22Rv1 (cell line): ENCODE data around the gene DNAJC16.

Experiments
- H3K27ac ChIP-seq: fragments of 450-650 bp; 2 replicates; pipeline ENCODE4 v1.5.1; 2017
- ZFX ChIP-seq: fragments of 450-650 bp; IDR thresholded peaks from 2 replicates; pipeline ENCODE4 v1.6.1; 2017; ENCODE audit warnings: antibody characterized with exemption, borderline replicate concordance
- TF ChIP-seq, protein P1 (sequence below): fragments of 450-650 bp; IDR thresholded peaks from 2 replicates; pipeline ENCODE4 v1.5.1; 2017; ENCODE audit warnings: mild to moderate bottlenecking

Gene DNAJC16

DNA sequence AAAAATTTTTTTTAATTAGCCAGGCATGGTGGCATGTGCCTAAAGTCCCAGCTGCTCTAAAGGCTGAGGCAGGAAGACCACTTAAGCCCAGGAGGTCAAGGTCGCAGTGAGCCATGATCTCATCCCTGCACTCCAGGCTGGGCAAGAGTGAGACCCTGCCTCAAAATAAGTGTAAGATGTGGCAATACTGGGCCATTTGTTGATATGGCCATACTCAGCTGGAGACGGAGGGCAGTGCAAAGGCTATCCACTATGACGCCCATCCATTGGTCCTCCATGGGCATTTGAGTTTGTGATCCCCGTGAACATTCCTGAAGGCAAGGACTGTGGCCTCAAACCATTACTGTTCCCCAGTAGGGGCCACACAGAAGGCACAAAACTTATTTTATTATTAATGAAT lies 4.1 kb upstream of the DNAJC16 start:
- H3K27ac ChIP-seq = no peak overlapping the region
- TF ChIP-seq, protein P1, sequence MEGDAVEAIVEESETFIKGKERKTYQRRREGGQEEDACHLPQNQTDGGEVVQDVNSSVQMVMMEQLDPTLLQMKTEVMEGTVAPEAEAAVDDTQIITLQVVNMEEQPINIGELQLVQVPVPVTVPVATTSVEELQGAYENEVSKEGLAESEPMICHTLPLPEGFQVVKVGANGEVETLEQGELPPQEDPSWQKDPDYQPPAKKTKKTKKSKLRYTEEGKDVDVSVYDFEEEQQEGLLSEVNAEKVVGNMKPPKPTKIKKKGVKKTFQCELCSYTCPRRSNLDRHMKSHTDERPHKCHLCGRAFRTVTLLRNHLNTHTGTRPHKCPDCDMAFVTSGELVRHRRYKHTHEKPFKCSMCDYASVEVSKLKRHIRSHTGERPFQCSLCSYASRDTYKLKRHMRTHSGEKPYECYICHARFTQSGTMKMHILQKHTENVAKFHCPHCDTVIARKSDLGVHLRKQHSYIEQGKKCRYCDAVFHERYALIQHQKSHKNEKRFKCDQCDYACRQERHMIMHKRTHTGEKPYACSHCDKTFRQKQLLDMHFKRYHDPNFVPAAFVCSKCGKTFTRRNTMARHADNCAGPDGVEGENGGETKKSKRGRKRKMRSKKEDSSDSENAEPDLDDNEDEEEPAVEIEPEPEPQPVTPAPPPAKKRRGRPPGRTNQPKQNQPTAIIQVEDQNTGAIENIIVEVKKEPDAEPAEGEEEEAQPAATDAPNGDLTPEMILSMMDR = no peak
- TF ChIP-seq ZFX = no peak

DNA sequence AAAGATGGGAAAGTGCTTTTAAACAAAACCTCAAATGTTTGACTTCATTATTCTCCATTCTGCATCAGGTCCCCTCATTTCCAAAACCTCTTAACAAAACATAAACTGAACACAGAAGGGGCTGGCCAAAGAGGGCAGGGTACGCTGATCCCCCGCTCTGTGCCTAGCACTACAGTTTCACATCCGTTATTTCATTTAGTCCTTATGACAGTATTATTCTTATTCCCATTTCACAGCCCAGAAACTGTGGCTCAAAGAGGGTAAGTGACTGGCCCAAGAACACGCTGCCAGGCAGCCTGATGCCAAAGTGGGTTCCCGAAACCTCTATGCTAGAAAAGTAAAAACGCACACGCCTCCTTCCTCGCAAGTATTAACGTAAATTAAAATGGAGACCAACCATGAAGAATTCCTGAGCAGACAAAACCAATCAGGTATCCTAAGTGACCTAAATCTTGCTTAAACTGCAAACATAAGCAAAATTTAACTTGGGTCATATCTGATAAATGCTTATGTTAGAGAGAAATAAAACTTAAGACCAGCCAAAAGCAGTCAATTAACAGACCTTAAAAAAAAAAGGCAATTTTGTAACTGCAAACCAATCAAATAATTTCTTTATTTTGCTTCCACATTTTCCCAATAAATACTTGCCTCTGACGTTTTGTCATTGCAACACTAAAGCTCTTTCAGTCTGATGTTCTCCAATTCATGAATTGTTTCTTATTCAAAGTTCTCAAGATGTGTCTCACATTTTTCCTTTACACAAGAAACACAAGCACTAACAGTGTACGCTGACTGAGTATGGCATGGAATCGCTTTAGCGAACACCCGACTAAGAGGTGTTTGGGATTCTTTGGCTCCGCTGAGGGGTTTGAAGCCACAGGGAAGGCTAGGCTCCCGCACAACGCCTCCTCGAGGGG lies 3.3 kb upstream of the DNAJC16 start:
- TF ChIP-seq, protein P1 = no peak
- no peak for TF ChIP-seq ZFX
- H3K27ac ChIP-seq = peak overlapping the region; percentile 94

DNA sequence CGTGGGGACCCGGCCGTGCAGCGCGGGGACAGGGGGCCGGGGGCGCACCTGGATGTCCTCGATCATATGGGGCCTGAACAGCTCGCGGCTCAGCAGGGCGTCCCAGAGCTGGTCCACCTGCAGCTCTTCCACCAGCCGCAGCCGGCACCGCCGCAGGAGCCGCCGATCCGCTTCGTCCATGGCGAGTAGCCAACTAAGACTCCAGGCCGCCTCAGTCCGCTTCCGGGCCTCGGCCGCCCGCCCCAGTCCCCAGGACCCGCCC lies 2.7 kb upstream of the DNAJC16 start, which contains the start of gene CASP9:
TSS of gene CASP9 (minus strand) at position 195 of the 262 bp plus-strand sequence. CDS start at position 180, 15 bp downstream.
- H3K27ac ChIP-seq = peak within 1 kb of the TSS; percentile 94
- no peak for TF ChIP-seq ZFX
- TF ChIP-seq, protein P1 = no peak

DNA sequence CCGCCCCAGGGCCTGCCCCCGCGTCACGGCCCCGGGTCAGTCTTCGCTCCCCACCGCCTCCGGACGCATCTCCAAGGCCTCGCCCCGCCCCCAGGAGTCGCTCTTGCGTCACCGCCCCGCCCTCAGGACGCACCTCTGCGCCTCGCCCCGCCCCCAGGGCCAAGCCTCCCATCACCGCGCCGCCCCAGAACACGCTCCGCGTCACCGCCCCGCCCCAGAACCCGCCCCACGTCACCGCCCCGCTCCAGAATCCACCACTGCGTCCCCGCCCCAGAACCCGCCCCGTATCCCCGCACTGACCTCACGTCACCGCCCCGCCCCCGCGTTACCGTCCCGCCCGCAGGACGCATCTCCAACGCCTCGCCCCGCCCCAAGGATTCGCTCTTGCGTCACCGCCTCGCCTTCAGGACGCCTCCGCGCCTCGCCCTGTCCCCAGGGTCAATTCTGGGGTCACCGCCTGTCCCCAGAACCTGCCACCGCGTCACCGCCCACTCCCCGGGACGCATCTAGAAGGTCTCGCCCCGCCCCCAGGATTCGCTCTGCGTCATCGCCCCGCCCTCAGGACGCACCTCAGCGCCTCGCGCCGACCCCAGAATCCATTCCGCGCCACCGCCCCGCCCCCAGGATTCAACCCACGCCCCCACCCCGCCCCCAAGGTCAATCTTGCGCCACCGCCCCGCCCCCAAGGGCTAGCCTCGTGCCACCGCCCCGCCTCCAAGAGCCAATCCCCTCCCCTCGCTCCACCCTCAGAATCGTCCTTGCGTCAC lies 2.2 kb upstream of the DNAJC16 start:
- TF ChIP-seq, protein P1 = no peak
- no peak for TF ChIP-seq ZFX
- peak overlapping the region; percentile 94 for H3K27ac ChIP-seq

DNA sequence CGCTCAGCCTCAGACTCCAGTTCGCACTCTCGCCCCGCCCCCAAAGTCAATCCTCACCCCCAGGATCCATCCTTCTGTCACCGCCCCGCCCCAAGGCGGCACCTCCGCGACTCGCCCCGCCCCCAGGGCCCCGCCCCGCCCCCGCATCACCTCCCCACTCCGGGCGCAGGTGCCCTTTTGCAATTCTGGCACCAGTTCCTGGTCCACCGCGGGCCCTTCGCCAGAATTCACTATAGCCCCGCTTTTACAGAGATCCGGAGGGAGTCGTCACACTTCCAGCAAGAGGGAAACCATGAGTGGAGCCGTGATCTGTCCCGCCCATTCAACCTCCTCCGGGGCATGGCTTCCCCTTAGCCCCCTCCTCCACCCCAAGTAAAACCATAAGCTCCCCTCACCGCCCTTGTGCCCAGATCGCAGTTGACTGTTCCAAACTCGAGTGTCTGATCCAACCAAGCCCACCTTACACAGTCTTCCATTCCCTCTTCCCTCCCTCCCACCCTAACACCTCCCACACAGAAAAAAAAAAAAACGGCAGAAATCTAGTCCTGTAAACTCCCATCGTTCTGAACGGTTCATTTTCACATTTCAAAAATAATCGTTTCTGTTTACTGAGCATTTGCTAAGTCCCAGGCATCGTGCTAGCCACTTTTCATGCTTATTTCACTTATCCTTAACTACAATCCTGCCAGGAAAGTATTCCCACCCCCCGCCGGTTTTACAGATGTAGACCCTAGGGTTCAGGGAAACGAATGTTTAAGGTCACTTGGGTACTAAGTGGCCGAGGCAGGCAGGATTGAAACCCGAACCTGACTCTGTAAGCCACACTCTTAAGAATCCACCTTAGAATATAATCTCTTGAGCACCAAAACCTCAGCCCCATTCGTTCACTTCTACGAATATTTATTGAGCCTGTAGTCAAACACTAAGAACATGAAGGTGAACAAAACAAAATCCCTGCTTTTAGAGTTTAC lies 1.3 kb upstream of the DNAJC16 start:
- H3K27ac ChIP-seq = peak overlapping the region; percentile 94
- no peak for TF ChIP-seq ZFX
- TF ChIP-seq, protein P1 = no peak

DNA sequence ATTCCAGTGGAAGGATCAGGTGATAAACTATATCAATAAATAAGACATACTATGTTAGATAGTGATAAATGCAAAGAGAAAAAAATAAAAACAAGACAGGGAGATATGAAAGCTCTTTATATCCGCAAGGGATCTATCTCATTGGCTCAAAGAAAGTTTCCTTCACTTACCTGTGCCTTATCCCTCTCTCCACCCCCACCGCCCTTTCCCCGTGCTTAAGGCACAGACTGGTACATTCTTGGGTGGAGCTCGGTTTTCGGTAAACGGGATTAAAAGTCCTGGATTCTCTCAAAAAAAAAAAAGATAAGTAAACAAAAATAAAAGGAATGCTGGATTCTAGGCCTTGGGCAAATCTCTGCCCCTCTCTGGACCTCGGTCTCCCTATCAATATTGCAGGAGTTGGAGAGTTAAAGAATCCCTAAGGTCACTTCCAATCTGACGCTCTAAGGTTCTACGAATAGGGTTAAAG lies 593 bp upstream of the DNAJC16 start:
- H3K27ac ChIP-seq = peak overlapping the region; percentile 94
- no peak for TF ChIP-seq ZFX
- TF ChIP-seq, protein P1 = no peak
